ENCODE results near the gene PRRG3.

DNA sequence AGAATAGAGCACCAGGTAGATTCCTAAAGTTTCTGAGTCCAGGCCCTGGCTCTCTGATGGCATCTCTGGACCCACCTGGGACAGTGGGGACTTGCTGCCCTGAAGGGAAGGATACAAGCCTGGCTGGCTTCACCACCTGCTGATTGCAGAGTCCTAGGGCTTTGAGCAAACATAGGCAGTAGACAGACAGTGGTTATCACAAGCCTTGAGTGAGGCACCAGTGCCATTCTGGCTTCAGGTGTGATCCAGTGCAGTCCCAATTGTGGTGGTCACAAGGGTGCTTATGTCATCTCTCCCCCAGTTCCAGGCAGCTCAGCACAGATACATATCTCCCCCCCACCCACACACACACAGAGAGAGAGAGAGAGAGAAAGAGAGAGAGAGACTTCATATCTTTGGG is 6.6 kb upstream of the PRRG3 start:
- no peak for TF ChIP-seq CTCF (IDR thresholded peaks at IDR 0.05; ENCODE audit: low read depth, low read length)
- TF ChIP-seq, protein P1, sequence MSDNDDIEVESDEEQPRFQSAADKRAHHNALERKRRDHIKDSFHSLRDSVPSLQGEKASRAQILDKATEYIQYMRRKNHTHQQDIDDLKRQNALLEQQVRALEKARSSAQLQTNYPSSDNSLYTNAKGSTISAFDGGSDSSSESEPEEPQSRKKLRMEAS (IDR thresholded peaks at IDR 0.05; ENCODE audit: low read depth, low read length) = no peak
- TF ChIP-seq POLR2A (IDR thresholded peaks at IDR 0.05; ENCODE audit: extremely low read depth, insufficient read length) = no peak
